ENCODE measurements around the gene FNBP1. TPM values are rescaled to one million over a fixed set of nuclear protein-coding genes. Genes with fewer than 3 reads are reported as not detected.

The FNBP1 gene
- total and polyA plus RNA-seq, 10 of the 15 experiments (the other 5 are each of a cell fraction or from before 2014, with no cell fraction given) = 64.5 to 353 (median 179) TPM

DNA sequence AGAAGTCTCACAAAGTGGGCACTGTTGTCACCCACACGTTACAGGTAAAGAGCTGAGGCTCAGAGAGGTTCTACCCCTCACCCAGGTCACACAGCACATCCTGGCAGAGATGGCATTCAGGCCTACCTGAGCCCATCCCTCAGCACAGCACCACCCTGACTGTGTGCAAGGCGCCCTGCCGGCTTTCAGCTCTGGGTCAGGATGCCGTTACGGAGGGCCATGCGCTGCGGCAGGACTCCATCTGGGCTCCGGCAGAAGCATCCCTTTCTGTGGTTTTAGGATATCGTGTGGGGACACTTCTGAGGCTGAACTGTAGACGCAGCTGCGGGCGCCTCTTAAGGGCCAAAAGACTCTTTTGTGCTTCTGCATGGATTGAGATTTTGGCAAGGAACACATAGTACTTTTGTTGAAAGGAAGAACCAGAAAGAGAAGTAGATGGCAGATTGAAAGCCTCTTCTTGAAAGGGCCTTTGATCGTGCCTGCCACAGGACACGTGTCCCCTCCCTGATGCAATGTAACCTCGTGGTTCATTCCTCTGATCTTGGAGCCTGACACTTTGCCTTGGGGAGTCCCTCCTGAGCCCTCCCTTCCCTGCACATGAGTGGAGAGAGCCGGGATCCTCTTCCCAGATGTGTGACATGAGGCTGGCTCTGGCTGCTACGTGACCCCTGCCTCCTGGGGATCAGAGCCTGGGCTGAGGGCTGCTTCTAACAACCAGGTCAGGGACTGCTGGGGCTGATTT, 176.4 kb downstream of the FNBP1 start:
- Histone ChIP-seq H3K36me3 (ENCODE audit: control insufficient read depth in 2 of 2, insufficient read depth in 2 of 2, low read length in 1 of 2) (peaks cover 0 to 2% of the 10 kb centered on the region in 2 experiments; a peak in 3 of 4 replicates), H3K9ac (ENCODE audit: control insufficient read depth, insufficient read depth, low read length) (no peak overlapping the region), H3K79me2 (ENCODE audit: control insufficient read depth, insufficient read depth, low read length) (no peaks in the 10 kb centered on the region), H3K9me3 (replicated peaks; ENCODE audit: control insufficient read depth, insufficient read depth, low read length) (no peaks in the 10 kb centered on the region), H2AFZ (ENCODE audit: control insufficient read depth, low read depth, low read length) (no peak overlapping the region), H3K4me2 (ENCODE audit: control insufficient read depth, insufficient read depth) (no peak overlapping the region), H4K20me1 (ENCODE audit: control insufficient read depth, insufficient read depth) (no peaks in the 10 kb centered on the region), H3K27ac (ENCODE audit: control insufficient read depth, insufficient read depth) (no peak overlapping the region), H3K4me1 (ENCODE audit: control insufficient read depth, insufficient read depth, low read length) (peaks cover 5% of the 10 kb centered on the region), H3K27me3 (replicated peaks in 1 of 2; ENCODE audit: control insufficient read depth in 2 of 2, insufficient read depth in 2 of 2, low read length in 1 of 2) (no peaks in the 10 kb centered on the region), H3K4me3 (no peak overlapping the region)
- ChIA-PET SMC1A (ENCODE audit: uncharacterized antibody, unreplicated experiment) (no interaction called here), CTCF (no interaction called here), RAD21 (ENCODE audit: unreplicated experiment) (no interaction called here), POLR2A (no interaction called here)
- no peak for ATAC-seq
- DNase-seq (ENCODE audit: low read depth, low spot score) = no peak
- BruUV-seq (replicated peaks) = no TSS peak
- in situ Hi-C loops (cut with MboI) (no loop called here), intact Hi-C loops (cut with micrococcal nuclease; ENCODE audit: unreplicated experiment) (no loop called here)
- no peak for FAIRE-seq
- WGBS (ENCODE audit: insufficient coverage, insufficient replicate concordance, low lambda C conversion rate, missing lambda C conversion rate) = 73% methylated on average over 17 of the region's 17 CpGs
- no peak for TF ChIP-seq CEBPB (IDR thresholded peaks at IDR 0.05; ENCODE audit: borderline replicate concordance in 1 of 2, low read depth in 2 of 2, low read length in 2 of 2)
- no peak for TF ChIP-seq RELA (IDR thresholded peaks at IDR 0.05; ENCODE audit: borderline replicate concordance, partially characterized antibody)
- no peak for TF ChIP-seq CBFB (IDR thresholded peaks at IDR 0.05; ENCODE audit: low read depth)
- TF ChIP-seq NFYA (IDR thresholded peaks at IDR 0.05; ENCODE audit: borderline replicate concordance, low read depth, low read length) = no peak
- TF ChIP-seq FOXM1 (IDR thresholded peaks at IDR 0.05; ENCODE audit: low read depth, low read length) = no peak
- TF ChIP-seq CHD2 (IDR thresholded peaks at IDR 0.05; ENCODE audit: borderline replicate concordance, low read depth, low read length) = no peak
- TF ChIP-seq ZNF622 (IDR thresholded peaks at IDR 0.05) = no peak
- no peak for TF ChIP-seq CBX5 (IDR thresholded peaks at IDR 0.05; ENCODE audit: low read depth)
- no peak for TF ChIP-seq HDAC2 (IDR thresholded peaks at IDR 0.05)
- TF ChIP-seq STAT1 (conservative IDR thresholded peaks at IDR 0.05) = no peak
- no peak for TF ChIP-seq RAD51 (IDR thresholded peaks at IDR 0.05)
- no peak for TF ChIP-seq IKZF1 (conservative IDR thresholded peaks at IDR 0.05)
- no peak for TF ChIP-seq KAT2A (conservative IDR thresholded peaks at IDR 0.05; ENCODE audit: control insufficient read depth, low read depth, low read length)
- TF ChIP-seq, protein P1, sequence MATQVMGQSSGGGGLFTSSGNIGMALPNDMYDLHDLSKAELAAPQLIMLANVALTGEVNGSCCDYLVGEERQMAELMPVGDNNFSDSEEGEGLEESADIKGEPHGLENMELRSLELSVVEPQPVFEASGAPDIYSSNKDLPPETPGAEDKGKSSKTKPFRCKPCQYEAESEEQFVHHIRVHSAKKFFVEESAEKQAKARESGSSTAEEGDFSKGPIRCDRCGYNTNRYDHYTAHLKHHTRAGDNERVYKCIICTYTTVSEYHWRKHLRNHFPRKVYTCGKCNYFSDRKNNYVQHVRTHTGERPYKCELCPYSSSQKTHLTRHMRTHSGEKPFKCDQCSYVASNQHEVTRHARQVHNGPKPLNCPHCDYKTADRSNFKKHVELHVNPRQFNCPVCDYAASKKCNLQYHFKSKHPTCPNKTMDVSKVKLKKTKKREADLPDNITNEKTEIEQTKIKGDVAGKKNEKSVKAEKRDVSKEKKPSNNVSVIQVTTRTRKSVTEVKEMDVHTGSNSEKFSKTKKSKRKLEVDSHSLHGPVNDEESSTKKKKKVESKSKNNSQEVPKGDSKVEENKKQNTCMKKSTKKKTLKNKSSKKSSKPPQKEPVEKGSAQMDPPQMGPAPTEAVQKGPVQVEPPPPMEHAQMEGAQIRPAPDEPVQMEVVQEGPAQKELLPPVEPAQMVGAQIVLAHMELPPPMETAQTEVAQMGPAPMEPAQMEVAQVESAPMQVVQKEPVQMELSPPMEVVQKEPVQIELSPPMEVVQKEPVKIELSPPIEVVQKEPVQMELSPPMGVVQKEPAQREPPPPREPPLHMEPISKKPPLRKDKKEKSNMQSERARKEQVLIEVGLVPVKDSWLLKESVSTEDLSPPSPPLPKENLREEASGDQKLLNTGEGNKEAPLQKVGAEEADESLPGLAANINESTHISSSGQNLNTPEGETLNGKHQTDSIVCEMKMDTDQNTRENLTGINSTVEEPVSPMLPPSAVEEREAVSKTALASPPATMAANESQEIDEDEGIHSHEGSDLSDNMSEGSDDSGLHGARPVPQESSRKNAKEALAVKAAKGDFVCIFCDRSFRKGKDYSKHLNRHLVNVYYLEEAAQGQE (IDR thresholded peaks at IDR 0.05; ENCODE audit: low read depth, low read length) = no peak
- no peak for TF ChIP-seq BMI1 (IDR thresholded peaks at IDR 0.05; ENCODE audit: borderline replicate concordance)
- TF ChIP-seq, protein P2, sequence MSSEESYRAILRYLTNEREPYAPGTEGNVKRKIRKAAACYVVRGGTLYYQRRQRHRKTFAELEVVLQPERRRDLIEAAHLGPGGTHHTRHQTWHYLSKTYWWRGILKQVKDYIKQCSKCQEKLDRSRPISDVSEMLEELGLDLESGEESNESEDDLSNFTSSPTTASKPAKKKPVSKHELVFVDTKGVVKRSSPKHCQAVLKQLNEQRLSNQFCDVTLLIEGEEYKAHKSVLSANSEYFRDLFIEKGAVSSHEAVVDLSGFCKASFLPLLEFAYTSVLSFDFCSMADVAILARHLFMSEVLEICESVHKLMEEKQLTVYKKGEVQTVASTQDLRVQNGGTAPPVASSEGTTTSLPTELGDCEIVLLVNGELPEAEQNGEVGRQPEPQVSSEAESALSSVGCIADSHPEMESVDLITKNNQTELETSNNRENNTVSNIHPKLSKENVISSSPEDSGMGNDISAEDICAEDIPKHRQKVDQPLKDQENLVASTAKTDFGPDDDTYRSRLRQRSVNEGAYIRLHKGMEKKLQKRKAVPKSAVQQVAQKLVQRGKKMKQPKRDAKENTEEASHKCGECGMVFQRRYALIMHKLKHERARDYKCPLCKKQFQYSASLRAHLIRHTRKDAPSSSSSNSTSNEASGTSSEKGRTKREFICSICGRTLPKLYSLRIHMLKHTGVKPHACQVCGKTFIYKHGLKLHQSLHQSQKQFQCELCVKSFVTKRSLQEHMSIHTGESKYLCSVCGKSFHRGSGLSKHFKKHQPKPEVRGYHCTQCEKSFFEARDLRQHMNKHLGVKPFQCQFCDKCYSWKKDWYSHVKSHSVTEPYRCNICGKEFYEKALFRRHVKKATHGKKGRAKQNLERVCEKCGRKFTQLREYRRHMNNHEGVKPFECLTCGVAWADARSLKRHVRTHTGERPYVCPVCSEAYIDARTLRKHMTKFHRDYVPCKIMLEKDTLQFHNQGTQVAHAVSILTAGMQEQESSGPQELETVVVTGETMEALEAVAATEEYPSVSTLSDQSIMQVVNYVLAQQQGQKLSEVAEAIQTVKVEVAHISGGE (CRISPR knock-in tag; IDR thresholded peaks at IDR 0.05) = no peak
